ENCODE data around the gene ADAM33.

ADAM33 gene

DNA sequence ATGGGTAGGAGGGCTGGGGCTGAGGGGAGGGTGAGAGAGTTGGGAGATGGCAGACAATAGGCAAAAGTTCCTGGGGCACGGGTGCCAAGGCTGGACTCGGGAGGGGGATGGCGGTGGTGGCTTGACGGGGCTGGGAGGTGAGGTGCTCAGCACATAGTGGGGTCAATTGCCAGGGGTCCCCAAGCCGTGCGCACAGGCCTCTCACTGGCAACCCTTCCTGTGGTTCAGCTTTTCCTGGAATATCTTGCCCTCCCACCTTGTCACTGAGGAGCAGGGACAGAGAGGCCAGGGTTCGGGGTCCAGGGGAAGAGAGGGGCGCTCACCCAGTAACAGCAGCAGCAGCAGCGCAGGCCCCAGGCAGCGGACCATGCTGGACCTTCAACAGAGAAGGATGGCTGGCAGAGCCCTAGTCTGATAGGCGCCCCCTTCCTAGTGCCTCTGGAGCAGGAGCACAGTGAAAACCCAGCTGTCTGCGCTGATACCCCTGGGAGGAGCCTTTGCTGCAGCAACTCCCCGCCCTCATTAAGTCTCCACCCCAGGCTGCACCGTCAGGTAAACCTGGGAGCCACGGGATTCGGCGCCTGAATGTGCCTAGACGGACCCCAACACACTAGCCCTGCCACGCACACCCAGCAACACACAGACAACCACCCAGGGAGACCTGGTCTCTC is 18.6 kb downstream of the ADAM33 start, which contains the start of gene GFRA4:
TSS of gene GFRA4 (minus strand) at position 369 of the 671 bp plus-strand sequence. CDS start at position 369, 0 bp downstream.
- DNase-seq, result no peak

DNA sequence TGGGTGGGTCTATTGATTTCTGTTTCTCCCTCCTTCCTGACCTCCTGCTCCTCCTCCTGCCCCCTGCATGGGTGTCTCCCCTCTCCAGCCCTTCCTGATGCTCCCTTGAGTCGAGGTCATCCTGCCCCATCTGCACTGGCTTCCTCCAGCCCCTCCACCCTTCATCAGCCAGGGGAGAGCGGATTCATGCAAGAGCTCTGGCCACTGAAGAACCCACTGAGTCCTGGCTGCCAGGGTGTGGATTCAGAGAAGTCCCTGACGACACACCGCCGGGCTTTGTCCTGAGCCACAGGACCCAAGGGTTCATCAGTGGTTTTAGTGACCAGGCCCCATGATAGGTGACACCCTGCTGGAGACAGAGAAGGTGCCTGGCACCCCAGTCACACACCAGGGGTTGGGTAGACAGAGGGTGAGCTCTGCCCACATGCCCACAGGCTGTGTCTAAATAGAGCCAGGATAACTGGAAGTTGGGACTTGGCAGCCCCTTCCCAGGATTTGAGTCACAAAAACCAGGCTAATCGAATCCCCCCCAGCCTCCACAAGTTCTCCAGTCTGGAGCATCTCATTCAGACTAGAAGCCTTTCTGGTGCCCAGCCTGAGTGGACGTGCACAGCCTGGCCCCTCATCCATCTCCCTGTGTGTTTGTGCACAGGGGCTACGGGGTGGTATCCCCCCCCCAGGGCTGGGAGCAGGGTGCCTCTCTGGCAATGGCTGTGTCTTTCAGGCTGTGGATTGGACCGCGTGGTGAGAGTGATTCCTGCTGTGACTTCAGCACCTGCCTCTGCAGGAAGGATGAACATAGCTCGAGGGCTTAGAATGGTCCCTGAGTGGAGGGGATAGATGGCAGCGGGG is 19.8 kb downstream of the ADAM33 start:
- DNase-seq, result no peak

DNA sequence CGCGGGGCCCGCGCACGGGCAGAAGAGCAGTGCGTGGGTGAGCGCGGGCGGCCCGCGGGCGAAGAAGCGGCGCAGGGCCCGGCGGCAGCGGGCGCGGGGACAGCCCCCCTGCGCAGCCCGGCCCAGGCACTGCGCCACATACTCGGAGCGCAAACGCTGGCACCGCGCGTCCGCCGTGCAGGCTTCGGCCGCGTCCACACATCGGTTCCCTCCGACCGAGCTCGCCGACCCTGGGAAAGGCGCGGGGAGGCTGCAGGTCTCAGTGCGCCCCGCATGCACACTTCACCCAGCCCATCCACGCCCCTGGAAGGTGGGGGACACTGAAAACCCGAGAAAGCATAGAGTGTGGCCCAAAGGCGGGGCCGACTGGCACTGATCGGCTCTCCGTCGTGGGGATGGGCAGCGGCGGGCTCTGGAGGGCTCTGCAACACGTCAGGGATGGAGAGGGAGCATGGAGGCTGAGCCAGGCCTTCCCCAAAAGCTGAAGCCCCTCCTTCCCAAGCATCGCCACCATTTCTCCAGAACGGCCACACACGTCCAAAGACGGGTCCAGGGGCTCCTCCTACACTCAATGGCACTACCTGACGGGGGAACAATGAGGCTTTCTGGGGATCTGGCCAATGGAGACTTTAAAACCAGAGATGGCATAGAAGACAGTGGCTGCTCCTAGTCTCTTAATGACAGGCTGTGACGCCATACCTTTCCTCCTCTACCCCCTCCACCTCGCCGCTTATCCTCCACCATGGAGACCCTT is 20.6 kb downstream of the ADAM33 start:
- DNase-seq, result no peak

GRCh38 chr20:3660262-3661059 is 21.3 kb downstream of the ADAM33 start:
- DNase-seq, result no peak

GRCh38 chr20:3659492-3660261 is 22.1 kb downstream of the ADAM33 start:
- no peak for DNase-seq

DNA sequence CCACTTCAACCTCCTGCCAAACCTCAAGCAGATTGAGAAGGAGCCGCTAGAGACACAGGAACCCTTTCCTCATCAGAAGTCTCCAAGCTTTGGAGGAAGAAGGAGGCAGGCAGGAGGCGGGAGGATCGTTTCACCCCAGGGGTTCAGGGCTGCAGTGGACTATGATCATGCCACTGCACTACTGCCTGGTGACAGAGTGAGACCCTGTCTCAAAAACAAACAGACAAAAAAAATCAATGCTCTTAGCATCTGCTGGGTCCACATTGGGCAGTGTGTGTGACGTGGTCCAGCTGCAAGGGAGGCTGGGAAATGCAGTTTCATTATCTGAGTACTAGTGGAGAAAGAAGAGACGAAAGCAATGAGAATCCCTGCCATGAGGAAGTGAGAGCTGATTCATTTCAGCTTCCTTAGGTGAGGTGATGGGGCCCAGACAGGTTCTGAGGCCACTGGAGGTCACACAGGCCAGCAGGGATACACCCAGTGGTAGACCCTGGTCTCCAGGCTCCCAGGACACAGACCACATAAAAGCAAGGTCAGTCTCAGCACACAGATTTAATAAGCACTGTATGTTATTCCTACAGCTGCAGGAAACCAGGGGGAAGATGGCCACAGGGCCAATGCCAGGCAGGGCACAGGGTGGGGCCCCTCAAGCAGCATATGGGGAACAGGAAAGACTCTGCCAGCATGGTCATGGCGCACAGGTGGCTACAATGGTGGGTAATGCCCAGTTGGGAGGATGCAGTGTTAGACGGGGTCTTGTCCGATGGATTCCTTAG is 22.9 kb downstream of the ADAM33 start:
- no peak for DNase-seq

- DNase-seq, result no peak
Observed at GRCh38 chr20:3658019-3658715, 23.6 kb downstream of the ADAM33 start.

GRCh38 chr20:3655131-3655405 is 26.7 kb downstream of the ADAM33 start:
- no peak for DNase-seq

DNA sequence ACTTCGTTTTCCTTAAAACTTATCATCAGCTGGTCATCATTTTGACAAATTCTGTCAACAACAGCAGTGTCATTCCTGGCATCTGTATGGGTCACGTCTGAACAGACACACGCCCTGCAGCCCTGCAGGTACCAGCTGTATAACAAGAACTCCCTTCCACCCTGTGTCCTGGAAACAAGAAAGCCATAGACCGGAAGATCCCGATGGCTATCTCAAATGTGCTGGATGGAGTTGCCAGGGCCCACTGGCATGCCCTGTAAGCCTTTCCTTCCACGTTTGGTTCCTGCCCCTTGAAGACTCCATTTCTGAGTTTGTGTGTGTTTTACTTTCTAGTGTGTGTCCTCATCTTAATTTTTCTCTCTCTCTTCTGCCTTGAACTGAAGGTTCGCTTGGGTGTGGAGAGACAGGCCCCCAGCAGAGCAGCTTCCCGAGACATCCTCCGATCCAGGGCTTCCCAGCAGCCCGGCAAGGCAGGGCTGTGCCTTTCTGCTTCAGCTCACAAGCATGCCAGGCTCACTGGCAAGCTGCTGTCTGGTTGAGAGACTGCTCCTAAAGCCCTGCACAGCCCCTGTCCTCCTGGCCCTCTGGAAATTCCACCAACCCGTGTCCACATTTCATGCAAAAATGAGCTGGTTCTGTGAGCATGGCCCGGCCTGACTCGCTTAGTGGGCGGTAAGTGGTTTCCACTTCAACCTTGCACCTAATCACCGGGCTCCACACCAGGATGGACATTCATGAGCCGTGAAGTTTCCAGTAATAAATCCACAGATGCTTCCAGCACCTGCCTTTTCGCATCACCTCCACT is 27.3 kb downstream of the ADAM33 start:
- DNase-seq, result peak; percentile 65

- no peak for DNase-seq
Observed at GRCh38 chr20:3653921-3654320, 27.9 kb downstream of the ADAM33 start.

DNA sequence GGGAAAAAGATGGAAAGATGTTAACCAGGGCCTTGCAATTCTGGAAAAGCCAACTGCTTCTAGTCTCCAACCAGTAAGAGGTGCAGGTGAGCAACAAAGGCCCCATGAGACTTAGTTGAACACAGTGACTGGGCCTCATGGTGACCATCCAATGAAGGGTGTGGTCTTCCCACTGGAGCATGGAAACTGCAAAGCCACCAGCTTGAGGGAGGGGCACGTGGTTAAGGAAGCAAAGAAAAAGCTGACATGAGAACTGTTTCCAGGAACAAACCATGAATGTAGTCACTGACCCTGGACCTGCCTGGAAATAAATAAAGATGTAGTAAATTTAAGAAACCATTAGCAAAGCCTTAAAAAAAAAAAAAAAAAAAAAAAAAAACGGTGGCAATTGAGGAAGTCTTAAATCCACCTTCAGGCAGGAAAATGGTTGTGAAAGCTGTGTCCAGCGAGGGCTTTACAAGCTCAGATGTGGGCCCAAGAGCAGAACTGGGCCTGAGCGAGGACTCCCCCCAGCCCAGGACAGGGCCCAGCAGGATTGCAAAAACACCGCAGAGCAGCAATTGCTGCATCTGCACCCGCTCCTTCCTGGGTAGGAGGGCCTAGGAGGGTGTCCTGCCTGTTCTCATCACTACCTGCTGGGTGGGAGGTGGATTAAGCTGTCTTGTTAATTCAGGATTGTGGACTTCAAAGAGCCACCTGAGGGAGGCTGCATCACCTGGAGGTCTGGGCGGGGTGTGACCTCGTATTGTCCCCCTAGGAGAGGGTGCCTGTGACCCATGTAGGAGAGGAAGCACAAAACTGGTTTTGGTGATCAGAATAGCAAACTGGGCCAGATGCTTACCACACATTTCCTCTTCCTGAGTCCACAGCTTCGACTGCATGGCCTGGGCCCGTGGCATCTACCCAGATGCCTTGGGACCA is 28.9 kb downstream of the ADAM33 start:
- DNase-seq, result peak; percentile 34

DNA sequence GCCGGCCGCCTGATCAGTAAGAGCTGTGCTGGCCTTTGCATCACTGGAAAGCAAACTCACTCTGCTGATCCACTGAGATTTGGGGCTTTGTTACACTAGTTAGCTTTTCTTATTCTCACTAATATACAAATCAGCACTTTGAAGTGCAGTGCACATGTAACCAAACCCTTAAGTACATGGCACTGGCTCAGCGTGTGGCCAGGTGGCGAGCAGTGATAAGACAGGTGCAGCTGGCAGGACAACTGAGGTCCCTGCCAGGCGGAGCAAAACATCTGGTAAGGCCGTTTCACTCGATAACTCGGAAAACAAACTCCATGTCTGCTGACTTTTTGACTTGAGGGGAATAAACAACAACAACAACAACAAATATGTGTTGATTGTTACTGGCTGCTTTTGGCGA is 29.6 kb downstream of the ADAM33 start:
- no peak for DNase-seq

DNA sequence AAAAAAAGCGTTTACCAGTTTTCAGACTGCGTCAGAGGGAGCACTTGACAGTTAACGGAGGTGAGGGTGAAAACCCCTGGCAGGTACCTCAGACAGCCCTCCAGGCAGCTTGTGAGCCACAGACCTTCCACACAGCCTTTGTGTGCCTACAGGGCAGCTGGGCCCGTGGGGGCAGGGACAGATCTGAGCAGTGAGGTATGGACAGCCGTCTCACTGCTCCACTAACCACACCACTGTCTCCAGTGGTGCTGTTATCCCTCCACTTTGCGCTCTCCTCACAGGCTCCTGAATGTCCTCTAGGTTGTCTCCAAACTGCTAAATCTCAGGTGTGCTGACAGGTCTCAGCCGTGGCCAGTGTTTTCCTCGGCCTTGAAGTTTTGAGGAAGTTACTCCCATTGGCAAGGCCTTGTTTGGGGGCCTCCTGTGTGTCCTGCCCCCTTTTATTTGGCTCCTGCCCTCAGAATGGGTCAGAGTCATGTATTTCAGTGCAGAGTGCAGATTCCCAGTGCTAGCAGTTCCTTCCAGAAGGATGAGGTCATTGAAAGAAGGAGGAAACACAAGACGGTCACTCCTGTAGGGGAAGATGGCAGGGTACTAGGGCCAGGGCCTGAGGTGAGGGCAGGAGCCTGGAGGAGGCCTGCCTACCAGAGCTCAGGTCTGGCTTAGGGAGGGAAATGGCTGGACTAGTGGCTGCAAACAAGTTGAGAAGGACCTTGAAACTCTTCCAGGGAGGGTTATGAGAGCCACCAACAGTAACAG is 30.4 kb downstream of the ADAM33 start:
- DNase-seq, result peak; percentile 67

GRCh38 chr20:3648951-3649350 is 32.9 kb downstream of the ADAM33 start:
- DNase-seq, result peak; percentile 20

- DNase-seq, result no peak
Observed at GRCh38 chr20:3647473-3647872, 34.3 kb downstream of the ADAM33 start.

DNA sequence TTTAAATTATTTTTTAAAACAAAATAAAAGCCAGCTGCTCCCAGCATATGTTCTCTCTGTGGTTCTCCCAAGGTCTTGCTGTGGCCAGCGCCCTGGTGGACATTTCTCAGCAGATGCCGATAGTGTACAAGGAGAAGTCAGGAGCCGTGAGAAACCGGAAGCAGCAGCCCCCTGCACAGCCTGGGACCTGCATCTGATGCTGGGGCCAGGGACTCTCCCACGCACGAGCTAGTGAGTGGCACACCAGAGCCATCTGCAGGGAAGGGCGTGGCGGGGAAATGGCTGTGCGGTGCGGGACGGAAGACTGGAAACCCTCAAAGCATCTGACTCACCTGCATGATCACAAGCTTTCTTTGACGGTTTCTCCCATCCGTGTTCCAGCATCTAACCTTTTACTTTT is 35.2 kb downstream of the ADAM33 start:
- no peak for DNase-seq

DNA sequence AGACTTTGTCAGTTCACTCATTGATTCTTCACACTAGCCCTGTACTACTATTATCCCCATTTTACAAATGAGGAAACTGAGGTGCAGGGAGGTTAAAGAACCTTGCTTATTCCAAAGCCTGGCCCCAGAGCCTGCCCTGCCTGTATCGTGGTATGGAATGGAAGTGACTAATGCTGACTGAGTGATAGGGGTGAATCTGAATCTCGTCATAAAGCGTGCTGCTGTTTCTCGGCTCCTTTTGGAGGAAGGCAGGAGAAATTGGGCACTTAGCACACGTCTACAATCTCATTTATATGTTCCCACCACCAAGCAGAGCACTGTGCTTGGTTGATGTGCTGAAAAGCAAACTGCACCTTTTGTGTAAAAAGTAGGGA is 35.8 kb downstream of the ADAM33 start:
- DNase-seq, result no peak
